Thyroid gland (tissue), 4 donors: ENCODE measurements around the gene EIF3A. TPM values are rescaled to one million over a fixed set of nuclear protein-coding genes. Genes with fewer than 3 reads are reported as not detected.

Experiments used
- DNase-seq, 2 donors: peaks; one replicate each; pipeline ENCODE4 v3.0.0-alpha.2; 2019
- H3K27ac ChIP-seq, 3 donors: fragments of 200-600 bp; sonication (generic); 1 replicate in 2 of 3; 2 replicates in 1 of 3; pipeline ENCODE4 v1.5.1; 2016 to 2019; ENCODE audit warnings: mild to moderate bottlenecking in 1 of 3, moderate library complexity in 1 of 3
- H3K27me3 ChIP-seq: fragments of 200-600 bp; sonication (generic); one replicate; pipeline ENCODE4 v1.5.1; 2019
- H3K36me3 ChIP-seq, 2 donors: fragments of 200-600 bp; sonication (generic); one replicate each; pipeline ENCODE4 v1.5.1; 2016 to 2019
- H3K4me1 ChIP-seq, 2 donors: fragments of 200-600 bp; sonication (generic); one replicate each; pipeline ENCODE4 v1.5.1; 2017 to 2019
- H3K4me3 ChIP-seq, 3 donors: fragments of 200-600 bp; sonication (generic); replicated peaks in 1 of 3; 1 replicate in 2 of 3; 2 replicates in 1 of 3; pipeline ENCODE4 v1.5.1; 2016; ENCODE audit warnings: mild to moderate bottlenecking in 1 of 3
- H3K9me3 ChIP-seq: fragments of 200-600 bp; sonication (generic); one replicate; pipeline ENCODE4 v1.5.1; 2017
- POLR2A ChIP-seq, 2 donors: fragments of 450-650 bp; IDR thresholded peaks; one replicate each; pipeline ENCODE4 v1.6.1; 2017; ENCODE audit warnings: antibody characterized with exemption in 2 of 2, mild to moderate bottlenecking in 2 of 2, moderate library complexity in 1 of 2
- WGBS, 2 donors: methylation state at CpG; one replicate each; pipeline ENCODE4 v1.1.5; 2017; 5-methylcytosine and 5-hydroxymethylcytosine counted together
- intact Hi-C: fragments of 100-400 bp; cut with DNase I; formaldehyde crosslinking; loops from one replicate; pipeline ENCODE4 v1.15.1; 2023
- total RNA-seq, 4 donors: library from RNA; depleted of rRNA; stranded (reverse); fragments of >200 nt; gene quantifications; one replicate each; pipeline ENCODE4 v1.2.3, GENCODE V29; 2016
- TF ChIP-seq, protein P1 (sequence below), 6 experiments: fragments of 200-600 bp in 3 of 6; fragments of 450-650 bp in 3 of 6; sonication (generic) in 3 of 6; IDR thresholded peaks; one replicate each; pipeline ENCODE4 v1.5.1; 2016 to 2019; ENCODE audit warnings: antibody characterized with exemption in 6 of 6, mild to moderate bottlenecking in 2 of 6, inconsistent platforms in 1 of 6, moderate library complexity in 1 of 6

Gene EIF3A
- total RNA-seq, 4 donors from 2014 or later: 85.6 to 113 (median 102) TPM

DNA sequence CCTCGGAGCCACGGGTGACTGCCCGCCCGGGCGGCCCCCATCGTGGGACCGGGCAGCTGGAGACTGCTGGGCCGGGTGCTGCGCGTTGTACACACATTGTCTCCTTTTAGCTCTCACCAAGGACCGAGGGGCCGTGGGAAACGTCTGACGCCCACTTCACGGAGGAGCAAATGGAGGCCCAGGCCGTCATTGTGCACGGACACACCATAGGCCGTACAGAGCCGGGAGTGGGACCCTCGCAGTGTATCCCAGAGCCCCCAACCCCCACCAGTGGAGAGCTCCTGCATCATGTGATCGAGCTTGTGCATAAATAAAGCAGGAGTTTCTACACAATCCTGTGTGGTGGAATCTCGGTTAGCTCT is 24.0 kb upstream of the EIF3A start:
- peaks cover under 1 to 7% of the 10 kb centered on the region in 2 donors for H3K36me3 ChIP-seq
- H3K9me3 ChIP-seq: no peaks in the 10 kb centered on the region
- peaks cover 7% of the 10 kb centered on the region in 2 donors for H3K4me1 ChIP-seq
- H3K27ac ChIP-seq: no peak overlapping the region
- no peak for TF ChIP-seq POLR2A (IDR thresholded peaks at IDR 0.05)
- TF ChIP-seq, protein P1, sequence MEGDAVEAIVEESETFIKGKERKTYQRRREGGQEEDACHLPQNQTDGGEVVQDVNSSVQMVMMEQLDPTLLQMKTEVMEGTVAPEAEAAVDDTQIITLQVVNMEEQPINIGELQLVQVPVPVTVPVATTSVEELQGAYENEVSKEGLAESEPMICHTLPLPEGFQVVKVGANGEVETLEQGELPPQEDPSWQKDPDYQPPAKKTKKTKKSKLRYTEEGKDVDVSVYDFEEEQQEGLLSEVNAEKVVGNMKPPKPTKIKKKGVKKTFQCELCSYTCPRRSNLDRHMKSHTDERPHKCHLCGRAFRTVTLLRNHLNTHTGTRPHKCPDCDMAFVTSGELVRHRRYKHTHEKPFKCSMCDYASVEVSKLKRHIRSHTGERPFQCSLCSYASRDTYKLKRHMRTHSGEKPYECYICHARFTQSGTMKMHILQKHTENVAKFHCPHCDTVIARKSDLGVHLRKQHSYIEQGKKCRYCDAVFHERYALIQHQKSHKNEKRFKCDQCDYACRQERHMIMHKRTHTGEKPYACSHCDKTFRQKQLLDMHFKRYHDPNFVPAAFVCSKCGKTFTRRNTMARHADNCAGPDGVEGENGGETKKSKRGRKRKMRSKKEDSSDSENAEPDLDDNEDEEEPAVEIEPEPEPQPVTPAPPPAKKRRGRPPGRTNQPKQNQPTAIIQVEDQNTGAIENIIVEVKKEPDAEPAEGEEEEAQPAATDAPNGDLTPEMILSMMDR (IDR thresholded peaks at IDR 0.05): no peak
- WGBS, 2 donors: 0 to 5% methylated on average over 4 to 12 of the region's 22 CpGs
- intact Hi-C loops: no loop called here
- no peaks in the 10 kb centered on the region for H3K27me3 ChIP-seq
- peak overlapping the region in 2 of 3 donors; percentile 14 to 91 for H3K4me3 ChIP-seq
- peak in 1 of 2 donors; percentile 26 for DNase-seq

DNA sequence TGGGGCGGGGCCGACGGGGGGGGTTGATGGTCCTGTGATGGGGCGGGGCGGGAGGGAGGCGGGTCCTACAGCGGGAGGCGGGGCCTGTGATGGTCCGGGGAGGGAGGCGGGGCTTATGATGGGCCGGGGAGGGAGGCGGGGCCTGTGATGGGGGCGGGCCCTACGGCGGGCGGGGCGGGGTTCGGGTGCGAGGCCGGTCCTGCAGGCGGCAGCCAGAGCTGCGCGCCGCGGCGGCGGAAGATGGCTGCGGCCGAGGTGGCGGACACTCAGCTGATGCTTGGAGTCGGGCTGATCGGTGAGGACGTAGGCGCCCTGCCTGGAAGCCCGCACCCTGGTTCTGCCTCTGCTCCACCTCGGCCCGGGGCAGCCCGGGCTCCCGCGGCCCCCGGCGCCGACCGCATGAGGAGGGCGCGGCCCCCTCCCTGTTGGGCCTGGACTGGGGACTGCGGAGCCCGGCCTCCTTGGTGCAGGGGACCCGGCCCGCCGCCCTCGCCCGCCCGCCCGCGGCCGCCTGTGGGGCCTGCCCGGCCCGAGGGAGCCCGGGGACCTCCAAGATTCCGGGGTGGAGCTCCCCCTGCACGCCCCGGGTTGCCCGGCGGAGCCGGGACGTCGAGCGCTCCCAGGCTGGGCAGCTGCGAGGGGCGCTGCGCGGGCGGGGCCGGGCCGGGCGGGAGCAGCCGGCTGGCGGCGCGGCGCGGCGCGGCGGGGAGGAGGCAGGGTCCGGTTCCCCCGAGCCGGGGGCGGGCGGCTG is 23.5 kb upstream of the EIF3A start, which contains the start of gene DENND10:
TSS of gene DENND10 (plus strand) at position 211 of the 751 bp plus-strand sequence. CDS start at position 241, 30 bp downstream.
- peaks cover 0 to 7% of the 10 kb centered on the region in 2 donors for H3K36me3 ChIP-seq
- peak within 1 kb of the TSS; percentile 50 to 79 (median 53) for H3K27ac ChIP-seq
- no peaks in the 10 kb centered on the region for H3K9me3 ChIP-seq
- WGBS, 2 donors: 0% methylated on average over 1 to 3 of the region's 91 CpGs
- peak; percentile 70 to 73 for DNase-seq
- no peaks in the 10 kb centered on the region for H3K27me3 ChIP-seq
- intact Hi-C loops: no loop called here
- TF ChIP-seq, protein P1 (IDR thresholded peaks at IDR 0.05): peak in 1 of 6 experiments; percentile 9
- TF ChIP-seq POLR2A (IDR thresholded peaks at IDR 0.05): peak; percentile 18 to 83
- H3K4me3 ChIP-seq: peak within 1 kb of the TSS; percentile 39 to 91 (median 85)
- peaks cover 7% of the 10 kb centered on the region in 2 donors for H3K4me1 ChIP-seq

DNA sequence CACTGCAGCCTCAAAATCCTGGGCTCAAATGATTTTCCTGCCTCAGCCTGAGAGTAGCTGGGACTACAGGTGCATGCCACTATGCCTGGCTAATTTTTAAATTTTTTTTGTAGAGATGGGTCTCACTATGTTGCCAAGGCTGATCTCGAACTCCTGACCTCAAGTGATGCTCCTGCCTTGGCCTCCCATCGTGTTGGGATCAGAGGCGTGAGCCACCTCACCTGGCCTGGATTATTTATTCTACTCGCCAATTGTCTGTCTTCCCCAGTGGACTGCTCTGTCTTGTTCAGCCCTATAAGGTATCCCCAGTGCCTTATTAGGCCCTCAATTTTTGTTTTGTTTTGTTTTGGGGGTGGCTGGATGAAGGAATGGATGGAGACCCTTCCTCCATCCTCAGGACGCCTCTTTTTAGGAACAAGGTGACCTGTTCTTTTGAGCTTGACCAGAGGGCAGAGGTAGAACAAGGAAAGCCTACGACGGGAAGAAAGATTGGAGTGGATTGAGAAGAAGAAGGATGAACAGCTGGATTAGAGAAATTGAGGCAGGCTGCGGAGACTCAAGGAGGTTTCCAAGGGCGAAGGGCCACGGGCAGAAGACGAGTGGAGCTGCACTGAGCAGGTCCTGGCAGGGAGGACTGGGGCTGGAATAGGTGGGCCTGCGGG is 22.8 kb upstream of the EIF3A start:
- Histone ChIP-seq H3K4me3 (no peak overlapping the region), H3K9me3 (no peaks in the 10 kb centered on the region), H3K27ac (peak overlapping the region in 1 of 3 donors; percentile 59), H3K36me3 (peaks cover 0 to 3% of the 10 kb centered on the region in 2 donors), H3K4me1 (peaks cover 7% of the 10 kb centered on the region in 2 donors), H3K27me3 (no peaks in the 10 kb centered on the region)
- intact Hi-C loops: no loop called here
- whole genome bisulfite sequencing, 2 donors: 62 to 65% methylated on average over 11 of the region's 12 CpGs
- DNase-seq: no peak
- no peak for TF ChIP-seq POLR2A (IDR thresholded peaks at IDR 0.05)
- TF ChIP-seq, protein P1 (IDR thresholded peaks at IDR 0.05): no peak

- no peak overlapping the region for H3K4me3 ChIP-seq
- peaks cover 7% of the 10 kb centered on the region in 2 donors for H3K4me1 ChIP-seq
- no peak overlapping the region for H3K27ac ChIP-seq
- TF ChIP-seq, protein P1 (IDR thresholded peaks at IDR 0.05): no peak
- TF ChIP-seq POLR2A (IDR thresholded peaks at IDR 0.05): no peak
- intact Hi-C loops: no loop called here
- 63 to 68% methylated on average over 10 of the region's 10 CpGs for WGBS, 2 donors
- H3K36me3 ChIP-seq: no peaks in the 10 kb centered on the region
- H3K27me3 ChIP-seq: no peaks in the 10 kb centered on the region
- peak in 1 of 2 donors; percentile 25 for DNase-seq
- H3K9me3 ChIP-seq: no peaks in the 10 kb centered on the region
Observed at GRCh38 chr10:119101366-119102098, 20.9 kb upstream of the EIF3A start.
